Dedifferentiated amniotic fluid mesenchymal stem cell (primary cell): Measurements from ENCODE around the gene PCDHGA10.
"Not testable (repeated sequence)": the region's sequence is repeated elsewhere in the genome, so short reads cannot be mapped to it uniquely, and the experiment has no call there.

Experiments
- DNase-seq: peaks from one replicate; pipeline ENCODE4 v3.0.0-alpha.2; 2016; ENCODE audit errors: extremely low spot score

PCDHGA10 gene

GRCh38 chr5:141412854-141413539 lies at the start of gene PCDHGA10:
Gene PCDHGA10 (plus strand): TSS chr5:141412987. CDS start chr5:141413176, 189 bp downstream.
- peak; percentile 96 for DNase-seq

- DNase-seq, result no peak
Measured at GRCh38 chr5:141363952-141364660, 48.7 kb upstream of the PCDHGA10 start, which contains the start of gene PCDHGA5. Gene PCDHGA5 (plus strand): TSS chr5:141364162. CDS start chr5:141364331, 169 bp downstream.

- DNase-seq, result no peak
Measured at GRCh38 chr5:141366016-141366896, 46.5 kb upstream of the PCDHGA10 start.

- no peak for DNase-seq
Measured at GRCh38 chr5:141369994-141370848, 42.6 kb upstream of the PCDHGA10 start, which contains the start of gene PCDHGB3. Gene PCDHGB3 (plus strand): TSS chr5:141370242. CDS start chr5:141370395, 153 bp downstream.

GRCh38 chr5:141371572-141372475 lies 41.0 kb upstream of the PCDHGA10 start:
- DNase-seq, result no peak

GRCh38 chr5:141373673-141374317 lies 39.0 kb upstream of the PCDHGA10 start, which contains the start of gene PCDHGA6:
Gene PCDHGA6 (plus strand): TSS chr5:141373891. CDS start chr5:141374084, 193 bp downstream.
- DNase-seq, result peak; percentile 39

GRCh38 chr5:141374627-141375026 lies 38.2 kb upstream of the PCDHGA10 start:
- DNase-seq, result no peak

GRCh38 chr5:141375444-141376155 lies 37.2 kb upstream of the PCDHGA10 start:
- not testable (repeated sequence) for DNase-seq

GRCh38 chr5:141382469-141383294 lies 30.1 kb upstream of the PCDHGA10 start, which contains the start of gene PCDHGA7:
Gene PCDHGA7 (plus strand): TSS chr5:141382742. CDS start chr5:141382900, 158 bp downstream.
- DNase-seq, result no peak

- no peak for DNase-seq
Measured at GRCh38 chr5:141383345-141383744, 29.4 kb upstream of the PCDHGA10 start.

- no peak for DNase-seq
Measured at GRCh38 chr5:141384471-141385267, 28.1 kb upstream of the PCDHGA10 start.

- DNase-seq, result not testable (repeated sequence)
Measured at GRCh38 chr5:141387557-141388311, 25.1 kb upstream of the PCDHGA10 start, which contains the start of gene PCDHGB4. Gene PCDHGB4 (plus strand): TSS chr5:141387698. CDS start chr5:141387885, 187 bp downstream.

GRCh38 chr5:141388661-141389060 lies 24.1 kb upstream of the PCDHGA10 start:
- DNase-seq, result no peak

- DNase-seq, result no peak
Measured at GRCh38 chr5:141389153-141390042, 23.4 kb upstream of the PCDHGA10 start.
